ENCODE results near the gene BHLHA15. TPM values are rescaled to one million over a fixed set of nuclear protein-coding genes. Genes with fewer than 3 reads are reported as not detected.

Gene BHLHA15
- total RNA-seq, 3 donors from 2014 or later = 1.3 to 2.8 TPM; not detected in 1

- H3K4me1 ChIP-seq (ENCODE audit: low read depth) = no peaks in the 10 kb centered on the region
- H3K9me3 ChIP-seq = no peaks in the 10 kb centered on the region
- peak; percentile 29 for ATAC-seq
- H3K36me3 ChIP-seq (ENCODE audit: low read depth) = peaks cover 3% of the 10 kb centered on the region
- no peak for TF ChIP-seq CTCF (IDR thresholded peaks at IDR 0.05)
- H3K4me3 ChIP-seq = no peak overlapping the region
- no peak for DNase-seq
- intact Hi-C loops (cut with DNase I, micrococcal nuclease) = no loop called here
Observed at GRCh38 chr7:98203261-98203963, 7.8 kb upstream of the BHLHA15 start.

GRCh38 chr7:98203964-98204605 lies 7.2 kb upstream of the BHLHA15 start:
- DNase-seq = no peak
- intact Hi-C loops (cut with DNase I, micrococcal nuclease) = no loop called here
- Histone ChIP-seq H3K36me3 (ENCODE audit: low read depth) (peaks cover 3% of the 10 kb centered on the region), H3K4me3 (no peak overlapping the region), H3K9me3 (no peaks in the 10 kb centered on the region), H3K4me1 (ENCODE audit: low read depth) (no peaks in the 10 kb centered on the region)
- no peak for ATAC-seq
- no peak for TF ChIP-seq CTCF (IDR thresholded peaks at IDR 0.05)

- TF ChIP-seq CTCF (IDR thresholded peaks at IDR 0.05) = no peak
- peaks cover 3% of the 10 kb centered on the region for H3K36me3 ChIP-seq (ENCODE audit: low read depth)
Observed at GRCh38 chr7:98204670-98205069, 6.6 kb upstream of the BHLHA15 start.

GRCh38 chr7:98205162-98205845 lies 5.9 kb upstream of the BHLHA15 start:
- DNase-seq (peak in 1 of 3 donors; percentile 31), ATAC-seq (no peak)
- Histone ChIP-seq H3K36me3 (ENCODE audit: low read depth) (peaks cover 3% of the 10 kb centered on the region), H3K4me1 (ENCODE audit: low read depth) (no peaks in the 10 kb centered on the region), H3K9me3 (no peaks in the 10 kb centered on the region), H3K4me3 (no peak overlapping the region)
- TF ChIP-seq CTCF (IDR thresholded peaks at IDR 0.05) = no peak
- intact Hi-C loops (cut with DNase I, micrococcal nuclease) = no loop called here

More at GRCh38 chr7:98204670-98205069, 6.6 kb upstream of the BHLHA15 start:
- Histone ChIP-seq H3K9me3 (no peaks in the 10 kb centered on the region), H3K4me3 (no peak overlapping the region), H3K4me1 (ENCODE audit: low read depth) (no peaks in the 10 kb centered on the region)
- ATAC-seq = no peak
- no peak for DNase-seq
- intact Hi-C loops (cut with DNase I, micrococcal nuclease) = no loop called here

- DNase-seq = peak in 1 of 3 donors; percentile 35
- no peak overlapping the region for H3K4me3 ChIP-seq
- H3K9me3 ChIP-seq = no peaks in the 10 kb centered on the region
- TF ChIP-seq CTCF (IDR thresholded peaks at IDR 0.05) = no peak
- no peak for ATAC-seq
- intact Hi-C loops (cut with DNase I, micrococcal nuclease) = no loop called here
- H3K4me1 ChIP-seq (ENCODE audit: low read depth) = peaks cover 3% of the 10 kb centered on the region
- peaks cover 3% of the 10 kb centered on the region for H3K36me3 ChIP-seq (ENCODE audit: low read depth)
Observed at GRCh38 chr7:98206451-98207330, 4.5 kb upstream of the BHLHA15 start.
